NCI-H1417 (cell line): ENCODE measurements around the gene C19orf67.
"Not testable (repeated sequence)": the region's sequence is repeated elsewhere in the genome, so short reads cannot be mapped to it uniquely, and the experiment has no call there.

Source experiments
- DNase-seq, 3 experiments: peaks; one replicate each; lab custom pipeline; 2025; lab: John Stamatoyannopoulos, UW

C19orf67 gene

GRCh38 chr19:14056069-14056666 lies 29.4 kb downstream of the C19orf67 start:
- no peak for DNase-seq

- DNase-seq, result no peak
Observed at GRCh38 chr19:14055396-14055795, 30.2 kb downstream of the C19orf67 start.

- no peak for DNase-seq
Observed at GRCh38 chr19:14054721-14055120, 30.9 kb downstream of the C19orf67 start.

- no peak for DNase-seq
Observed at GRCh38 chr19:14054099-14054498, 31.5 kb downstream of the C19orf67 start.

- DNase-seq, result no peak
Observed at GRCh38 chr19:14053500-14053899, 32.1 kb downstream of the C19orf67 start.

GRCh38 chr19:14053032-14053431 lies 32.6 kb downstream of the C19orf67 start:
- no peak for DNase-seq

GRCh38 chr19:14052470-14052869 lies 33.1 kb downstream of the C19orf67 start:
- no peak for DNase-seq

- DNase-seq, result no peak
Observed at GRCh38 chr19:14051980-14052379, 33.6 kb downstream of the C19orf67 start.

GRCh38 chr19:14050961-14051360 lies 34.6 kb downstream of the C19orf67 start:
- DNase-seq, result not testable (repeated sequence)

GRCh38 chr19:14050512-14050911 lies 35.1 kb downstream of the C19orf67 start:
- no peak for DNase-seq

GRCh38 chr19:14048443-14049153 lies 37.0 kb downstream of the C19orf67 start:
- DNase-seq, result peak; percentile 7 to 44 (median 22)

- DNase-seq, result not testable (repeated sequence)
Observed at GRCh38 chr19:14047866-14048265, 37.7 kb downstream of the C19orf67 start.

- DNase-seq, result peak in 2 of 3 experiments; percentile 13 to 56
Observed at GRCh38 chr19:14042659-14043608, 42.6 kb downstream of the C19orf67 start.

GRCh38 chr19:14039181-14039580 lies 46.4 kb downstream of the C19orf67 start:
- no peak for DNase-seq

- no peak for DNase-seq
Observed at GRCh38 chr19:14035706-14036105, 49.9 kb downstream of the C19orf67 start.

GRCh38 chr19:14035159-14035558 lies 50.4 kb downstream of the C19orf67 start:
- not testable (repeated sequence) for DNase-seq

GRCh38 chr19:14033946-14034345 lies 51.6 kb downstream of the C19orf67 start:
- no peak for DNase-seq

GRCh38 chr19:14031719-14032480 lies 53.7 kb downstream of the C19orf67 start, which contains the start of gene IL27RA:
Gene IL27RA (plus strand): TSS chr19:14031762. CDS start chr19:14031873, 111 bp downstream.
- DNase-seq, result peak in 2 of 3 experiments; percentile 81 to 85
